Prostate gland (tissue), 2 donors: ENCODE measurements around the gene AGPS. TPM values are rescaled to one million over a fixed set of nuclear protein-coding genes. Genes with fewer than 3 reads are reported as not detected.

Experiments used
- DNase-seq: peaks from one replicate; pipeline ENCODE4 v3.0.0-alpha.2; 2019; ENCODE audit warnings: low spot score
- H3K27ac ChIP-seq, 2 donors: fragments of 200-600 bp; sonication (generic); 2 replicates each; pipeline ENCODE4 v1.5.1; 2017 to 2019
- H3K27me3 ChIP-seq: fragments of 200-600 bp; sonication (generic); replicated peaks from 2 replicates; pipeline ENCODE4 v1.5.1; 2019; ENCODE audit not compliant: insufficient read depth
- H3K36me3 ChIP-seq, 2 donors: fragments of 200-600 bp; sonication (generic); 1 replicate in 1 of 2; 2 replicates in 1 of 2; pipeline versions ENCODE4 v1.5.1 to v1.8.1; 2017 to 2019
- H3K4me1 ChIP-seq: fragments of 200-600 bp; sonication (generic); replicated peaks from 2 replicates; pipeline ENCODE4 v1.5.1; 2019
- H3K4me3 ChIP-seq, 2 donors: fragments of 200-600 bp; sonication (generic); 2 replicates each; pipeline ENCODE4 v1.5.1; 2017 to 2019
- H3K9me3 ChIP-seq: fragments of 200-600 bp; sonication (generic); 2 replicates; pipeline ENCODE4 v1.5.1; 2017
- POLR2A ChIP-seq: fragments of 450-650 bp; IDR thresholded peaks from one replicate; pipeline ENCODE4 v1.6.1; 2016; ENCODE audit warnings: antibody characterized with exemption, mild to moderate bottlenecking
- POLR2AphosphoS5 ChIP-seq: sonication (generic); formaldehyde crosslinking; IDR thresholded peaks from one replicate; pipeline ENCODE4 v1.6.1; 2017; ENCODE audit warnings: antibody characterized with exemption
- WGBS: methylation state at CpG from one replicate; pipeline ENCODE4 v1.1.5; 2018; 5-methylcytosine and 5-hydroxymethylcytosine counted together
- intact Hi-C: fragments of 100-400 bp; cut with DNase I; formaldehyde crosslinking; loops from one replicate; pipeline ENCODE4 v1.14.2; 2022
- small RNA-seq, 2 donors: library from RNA; depleted of rRNA; stranded (forward); fragments of <200 nt; gene quantifications; one replicate each; pipeline ENCODE3, GENCODE V24; 2016
- total RNA-seq, 2 donors: library from RNA; depleted of rRNA; stranded (reverse); fragments of >200 nt; gene quantifications; one replicate each; pipeline ENCODE4 v1.1.0, GENCODE V29; 2016
- TF ChIP-seq, protein P1 (sequence below), 4 experiments: fragments of 200-600 bp in 2 of 4; fragments of 450-650 bp in 2 of 4; sonication (generic) in 2 of 4; IDR thresholded peaks; 1 replicate in 3 of 4; 2 replicates in 1 of 4; pipeline ENCODE4 v1.5.1; 2016 to 2019; ENCODE audit warnings: antibody characterized with exemption in 4 of 4, mild to moderate bottlenecking in 2 of 4, moderate library complexity in 2 of 4

The AGPS gene
- total RNA-seq, 2 donors from 2014 or later: 17.2 to 50.3 TPM

DNA sequence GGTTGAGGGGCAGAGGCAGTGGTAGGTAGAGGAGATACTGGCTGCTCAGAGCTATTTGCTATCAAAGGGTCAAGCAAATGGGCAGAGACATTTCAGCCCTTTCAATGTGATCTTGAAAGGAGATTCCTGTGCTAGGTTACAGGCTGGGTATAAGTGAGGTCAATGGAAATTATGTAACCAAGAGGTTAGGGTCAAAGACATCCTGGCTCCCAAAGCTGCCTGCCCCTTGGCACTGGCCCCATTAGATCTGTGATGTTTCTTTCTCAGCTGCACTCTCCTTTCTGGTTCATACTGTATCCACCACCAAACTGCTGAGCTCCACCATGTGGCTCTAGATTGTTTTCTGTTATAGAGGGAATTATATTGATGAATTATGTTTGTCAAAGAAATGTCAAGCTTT is 200.4 kb downstream of the AGPS start:
- no peak overlapping the region for H3K27ac ChIP-seq
- intact Hi-C loops: no loop called here
- no peaks in the 10 kb centered on the region for H3K27me3 ChIP-seq
- H3K4me1 ChIP-seq: no peaks in the 10 kb centered on the region
- H3K36me3 ChIP-seq: no peaks in the 10 kb centered on the region
- H3K4me3 ChIP-seq: no peak overlapping the region
- DNase-seq: no peak
- H3K9me3 ChIP-seq: no peaks in the 10 kb centered on the region
- TF ChIP-seq, protein P1, sequence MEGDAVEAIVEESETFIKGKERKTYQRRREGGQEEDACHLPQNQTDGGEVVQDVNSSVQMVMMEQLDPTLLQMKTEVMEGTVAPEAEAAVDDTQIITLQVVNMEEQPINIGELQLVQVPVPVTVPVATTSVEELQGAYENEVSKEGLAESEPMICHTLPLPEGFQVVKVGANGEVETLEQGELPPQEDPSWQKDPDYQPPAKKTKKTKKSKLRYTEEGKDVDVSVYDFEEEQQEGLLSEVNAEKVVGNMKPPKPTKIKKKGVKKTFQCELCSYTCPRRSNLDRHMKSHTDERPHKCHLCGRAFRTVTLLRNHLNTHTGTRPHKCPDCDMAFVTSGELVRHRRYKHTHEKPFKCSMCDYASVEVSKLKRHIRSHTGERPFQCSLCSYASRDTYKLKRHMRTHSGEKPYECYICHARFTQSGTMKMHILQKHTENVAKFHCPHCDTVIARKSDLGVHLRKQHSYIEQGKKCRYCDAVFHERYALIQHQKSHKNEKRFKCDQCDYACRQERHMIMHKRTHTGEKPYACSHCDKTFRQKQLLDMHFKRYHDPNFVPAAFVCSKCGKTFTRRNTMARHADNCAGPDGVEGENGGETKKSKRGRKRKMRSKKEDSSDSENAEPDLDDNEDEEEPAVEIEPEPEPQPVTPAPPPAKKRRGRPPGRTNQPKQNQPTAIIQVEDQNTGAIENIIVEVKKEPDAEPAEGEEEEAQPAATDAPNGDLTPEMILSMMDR (IDR thresholded peaks at IDR 0.05): no peak
- TF ChIP-seq POLR2A: no peak
- TF ChIP-seq POLR2AphosphoS5: no peak

DNA sequence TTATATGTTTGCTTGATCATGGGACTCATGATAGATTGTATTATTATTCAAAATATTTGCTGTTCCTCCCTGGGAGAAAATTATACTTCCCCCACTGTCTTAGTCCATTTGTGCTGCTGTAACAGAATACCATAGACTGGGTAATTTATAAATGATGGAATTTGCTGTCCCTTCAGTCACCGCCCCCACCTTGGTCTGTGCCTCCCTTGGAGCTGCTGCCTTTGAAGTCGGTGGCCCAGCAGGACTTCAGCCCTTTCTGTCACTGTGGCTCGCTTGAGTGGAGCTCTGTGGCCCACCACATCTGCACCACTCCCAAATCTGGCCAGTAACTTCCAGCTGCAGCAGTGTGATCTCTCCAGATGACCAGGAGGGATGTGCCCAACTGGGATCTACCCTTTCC is 200.8 kb downstream of the AGPS start:
- no peaks in the 10 kb centered on the region for H3K4me1 ChIP-seq
- H3K27ac ChIP-seq: no peak overlapping the region
- no peak overlapping the region for H3K4me3 ChIP-seq
- H3K27me3 ChIP-seq: no peaks in the 10 kb centered on the region
- H3K36me3 ChIP-seq: no peaks in the 10 kb centered on the region
- no peak for DNase-seq
- H3K9me3 ChIP-seq: no peaks in the 10 kb centered on the region
- WGBS: 88% methylated on average over 3 of the region's 3 CpGs
- intact Hi-C loops: no loop called here
- TF ChIP-seq, protein P1 (IDR thresholded peaks at IDR 0.05): no peak
- no peak for TF ChIP-seq POLR2AphosphoS5
- TF ChIP-seq POLR2A: no peak

Small RNA genes lying within 50 kb of the gene (small RNA-seq; reads per million reads assigned to genes)
- gene RF01210: 0 reads per million in 2 donors

Other genes with a start within 250 kb of the AGPS start
- 10 to 100 TPM; 56.5 to 57.0 TPM for gene HNRNPA3, start 180.0 kb upstream of the AGPS start, total RNA-seq
- gene NFE2L2, start 128.0 kb upstream of the AGPS start, total RNA-seq: 100 to 1,000 TPM in 1 of 2 donors, 10 to 100 TPM in 1; 98.6 to 126 TPM